ENCODE data around the gene CA5B.

DNA sequence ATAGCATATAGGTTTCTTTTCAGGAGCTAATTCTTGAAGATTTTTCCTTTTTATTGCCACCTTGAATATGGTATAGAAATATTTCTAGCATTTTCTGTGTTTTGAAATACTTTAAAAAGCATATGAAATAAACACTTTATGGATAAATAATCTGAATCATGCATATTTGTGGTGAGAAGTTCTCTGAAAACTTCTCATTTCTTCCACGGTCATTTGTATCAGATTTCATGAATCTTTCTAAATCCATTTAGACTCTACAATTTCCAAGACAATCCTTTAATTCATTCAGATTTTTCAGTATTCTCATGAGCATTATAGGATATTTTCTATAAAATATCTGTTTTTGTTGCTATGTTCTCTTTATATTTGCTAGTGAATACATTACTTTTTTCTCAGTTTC lies 16.2 kb upstream of the CA5B start:
- TF ChIP-seq, protein P1, sequence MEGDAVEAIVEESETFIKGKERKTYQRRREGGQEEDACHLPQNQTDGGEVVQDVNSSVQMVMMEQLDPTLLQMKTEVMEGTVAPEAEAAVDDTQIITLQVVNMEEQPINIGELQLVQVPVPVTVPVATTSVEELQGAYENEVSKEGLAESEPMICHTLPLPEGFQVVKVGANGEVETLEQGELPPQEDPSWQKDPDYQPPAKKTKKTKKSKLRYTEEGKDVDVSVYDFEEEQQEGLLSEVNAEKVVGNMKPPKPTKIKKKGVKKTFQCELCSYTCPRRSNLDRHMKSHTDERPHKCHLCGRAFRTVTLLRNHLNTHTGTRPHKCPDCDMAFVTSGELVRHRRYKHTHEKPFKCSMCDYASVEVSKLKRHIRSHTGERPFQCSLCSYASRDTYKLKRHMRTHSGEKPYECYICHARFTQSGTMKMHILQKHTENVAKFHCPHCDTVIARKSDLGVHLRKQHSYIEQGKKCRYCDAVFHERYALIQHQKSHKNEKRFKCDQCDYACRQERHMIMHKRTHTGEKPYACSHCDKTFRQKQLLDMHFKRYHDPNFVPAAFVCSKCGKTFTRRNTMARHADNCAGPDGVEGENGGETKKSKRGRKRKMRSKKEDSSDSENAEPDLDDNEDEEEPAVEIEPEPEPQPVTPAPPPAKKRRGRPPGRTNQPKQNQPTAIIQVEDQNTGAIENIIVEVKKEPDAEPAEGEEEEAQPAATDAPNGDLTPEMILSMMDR (IDR thresholded peaks at IDR 0.05): no peak
- no peak for TF ChIP-seq EP300 (IDR thresholded peaks at IDR 0.05)
